Germinal center (tissue), 1 donor: ENCODE data around the gene ACOD1.
"Not testable (repeated sequence)": the region's sequence is repeated elsewhere in the genome, so short reads cannot be mapped to it uniquely, and the experiment has no call there.

Experiments used
- DNase-seq: peaks from one replicate; pipeline ENCODE4 v3.0.0; 2012; ENCODE audit warnings: mixed read lengths, low spot score

ACOD1 gene

DNA sequence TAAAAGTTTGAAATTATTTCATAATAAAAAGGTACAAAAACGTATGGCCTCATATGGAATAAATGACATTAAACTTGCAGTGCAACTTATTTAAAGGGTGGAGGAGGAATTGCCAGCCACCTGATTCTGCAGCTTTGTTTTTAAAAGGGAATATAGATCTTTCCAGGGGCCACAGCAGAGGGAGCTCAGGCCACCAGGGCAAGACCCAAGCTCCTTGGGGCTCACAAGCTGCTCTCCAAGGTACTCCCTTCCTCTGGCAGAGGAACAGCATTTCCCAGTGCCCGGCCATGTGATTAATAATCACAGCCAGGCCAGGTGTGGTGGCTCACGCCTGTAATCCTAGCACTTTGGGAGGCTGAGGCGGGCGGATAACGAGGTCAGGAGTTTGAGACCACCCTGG, 6.2 kb downstream of the ACOD1 start:
- no peak for DNase-seq

DNA sequence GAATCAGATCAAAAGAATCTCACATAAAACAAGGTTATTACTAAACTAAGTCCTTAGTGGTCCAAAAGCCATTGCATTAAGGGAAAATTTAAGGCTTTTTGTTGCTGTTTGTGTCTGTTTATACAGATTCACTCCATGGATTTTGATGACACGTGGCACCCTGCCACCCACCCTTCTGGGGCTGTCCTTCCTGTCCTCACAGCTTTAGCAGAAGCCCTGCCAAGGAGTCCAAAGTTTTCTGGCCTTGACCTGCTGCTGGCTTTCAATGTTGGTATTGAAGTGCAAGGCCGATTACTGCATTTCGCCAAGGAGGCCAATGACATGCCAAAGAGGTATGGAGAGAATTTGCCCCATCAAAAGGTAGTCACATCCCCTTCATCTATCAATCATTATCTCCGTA, 6.9 kb downstream of the ACOD1 start:
- no peak for DNase-seq

DNA sequence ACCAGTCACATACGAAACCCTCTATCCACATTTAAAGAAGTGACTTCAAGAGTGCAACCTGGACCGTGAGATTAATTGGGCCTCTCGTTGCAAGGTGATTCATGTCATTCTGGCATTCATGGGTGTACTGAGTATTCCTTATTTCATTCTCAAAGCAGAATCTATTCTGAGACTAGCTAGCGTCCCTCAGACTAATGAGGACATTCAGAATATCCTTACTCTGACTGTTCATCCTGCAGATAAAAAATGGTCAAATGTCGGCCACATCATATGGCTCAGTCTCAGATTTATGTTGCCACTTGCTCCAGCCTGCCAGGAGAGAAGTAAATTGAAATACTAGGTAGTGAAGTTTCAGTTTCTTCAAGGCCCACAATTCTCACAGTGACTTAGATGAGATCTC, 7.3 kb downstream of the ACOD1 start:
- DNase-seq, result no peak

DNA sequence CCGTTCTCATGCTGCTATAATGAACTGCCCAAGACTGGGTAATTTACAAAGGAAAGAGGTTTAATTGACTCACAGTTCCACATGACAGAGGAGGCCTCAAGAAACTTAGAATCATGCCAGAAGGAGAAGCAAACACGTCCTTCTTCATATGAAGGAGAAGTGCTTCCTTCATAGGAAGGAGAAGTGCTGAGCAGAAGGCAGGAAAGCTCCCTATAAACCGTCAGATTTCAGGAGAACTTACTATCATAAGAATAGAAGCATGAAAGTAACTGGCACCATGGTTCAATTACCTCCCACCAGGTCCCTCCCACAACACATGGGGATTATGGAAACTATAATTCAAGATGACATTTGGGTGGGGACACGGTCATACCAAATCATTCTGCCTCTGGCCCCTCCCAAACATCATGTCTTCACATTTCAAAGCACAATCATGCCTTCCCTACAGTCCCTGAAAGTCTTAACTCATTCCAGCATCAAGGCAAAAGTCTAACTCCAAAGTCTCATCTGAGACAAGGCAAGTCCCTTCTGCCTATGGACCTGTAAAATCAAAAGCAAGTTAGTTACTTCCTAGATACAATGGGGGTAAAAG, 10.6 kb downstream of the ACOD1 start:
- DNase-seq, result no peak

DNA sequence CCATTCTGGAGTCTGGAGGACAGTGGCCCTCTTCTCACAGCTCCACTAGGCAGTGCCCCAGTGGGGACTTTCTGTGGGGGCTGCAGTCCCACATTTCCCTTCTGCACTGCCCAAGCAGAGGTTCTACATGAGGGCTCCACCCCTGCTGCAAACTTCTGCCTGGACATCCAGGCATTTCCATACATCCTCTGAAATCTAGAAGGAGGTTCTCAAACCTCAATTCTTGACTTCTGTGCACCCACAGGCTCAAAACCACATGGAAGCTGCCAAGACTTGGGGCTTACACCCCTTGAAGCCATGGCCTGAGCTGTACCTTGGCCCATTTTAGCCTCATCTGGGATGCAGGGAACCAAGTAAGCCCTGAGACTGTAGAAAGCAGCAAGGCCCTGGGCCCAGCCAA, 11.4 kb downstream of the ACOD1 start:
- not testable (repeated sequence) for DNase-seq

DNA sequence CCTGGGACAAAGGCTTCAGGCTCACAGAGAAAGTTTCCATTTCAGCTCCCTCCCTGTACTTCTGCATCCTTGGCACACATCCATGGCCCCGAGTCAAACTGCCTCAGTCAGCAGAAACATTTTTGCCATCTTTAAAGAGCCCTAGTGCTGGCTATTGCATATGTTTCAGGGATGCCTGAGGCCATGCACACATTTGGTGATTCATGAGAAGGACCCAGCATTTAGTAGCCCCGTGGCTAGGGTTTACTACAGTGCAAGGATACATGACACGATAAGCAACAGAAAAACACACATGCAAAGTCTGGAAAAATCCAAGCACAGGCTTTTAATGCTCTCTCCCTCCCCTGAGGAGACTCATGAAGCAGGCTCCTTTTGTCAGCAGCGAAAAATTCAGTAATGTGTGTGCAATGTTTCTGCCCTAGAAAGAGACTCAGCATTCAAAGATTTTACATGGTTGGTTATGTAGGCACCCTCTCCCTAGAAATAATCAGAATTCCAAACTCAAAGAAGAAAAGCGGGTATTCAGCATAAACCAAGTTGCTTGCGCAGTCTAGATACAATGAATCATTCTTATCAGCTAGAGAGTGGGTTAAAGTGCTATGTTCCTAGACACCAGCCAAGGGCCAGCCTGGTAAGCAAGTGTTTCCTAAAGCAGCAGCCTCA, 17.6 kb downstream of the ACOD1 start:
- no peak for DNase-seq

DNA sequence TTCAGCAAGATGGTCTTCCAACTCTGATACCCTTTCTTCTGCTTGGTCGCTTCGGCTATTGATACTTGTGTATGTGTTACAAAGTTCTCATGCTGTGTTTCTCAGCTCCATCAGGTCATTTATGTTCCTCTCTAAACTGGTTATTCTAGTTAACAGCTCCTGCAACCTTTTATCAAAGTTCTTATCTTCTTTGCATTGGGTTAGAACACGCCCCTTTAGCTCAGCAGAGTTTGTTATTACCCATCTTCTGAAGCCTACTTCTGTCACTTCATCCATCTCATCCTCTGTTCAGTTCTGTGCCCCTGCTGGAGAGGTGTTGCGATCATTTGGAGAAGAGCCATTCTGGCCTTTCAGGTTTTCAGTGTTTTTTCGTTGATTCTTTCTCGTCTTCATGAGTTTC, 18.7 kb downstream of the ACOD1 start:
- DNase-seq, result no peak

DNA sequence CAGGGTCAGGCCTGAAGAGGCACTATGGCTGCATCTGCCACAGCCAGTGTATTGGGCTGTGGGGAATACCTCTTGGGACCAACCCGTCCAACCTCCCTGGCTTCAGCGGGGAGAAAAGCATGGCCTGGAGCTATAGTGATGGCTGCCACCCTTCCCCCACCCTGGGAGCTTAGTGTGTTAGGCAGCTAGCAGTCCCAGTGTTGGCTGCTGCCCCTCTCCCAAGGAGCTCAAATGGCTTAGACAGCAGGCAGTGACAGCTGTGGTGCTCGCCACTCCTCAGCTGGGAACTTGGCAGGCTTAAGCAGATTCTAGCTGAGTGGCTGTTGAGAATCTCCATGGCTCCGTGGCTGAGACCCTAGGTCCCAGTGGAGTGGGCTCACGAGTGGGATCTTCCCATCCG, 19.7 kb downstream of the ACOD1 start:
- DNase-seq, result no peak

DNA sequence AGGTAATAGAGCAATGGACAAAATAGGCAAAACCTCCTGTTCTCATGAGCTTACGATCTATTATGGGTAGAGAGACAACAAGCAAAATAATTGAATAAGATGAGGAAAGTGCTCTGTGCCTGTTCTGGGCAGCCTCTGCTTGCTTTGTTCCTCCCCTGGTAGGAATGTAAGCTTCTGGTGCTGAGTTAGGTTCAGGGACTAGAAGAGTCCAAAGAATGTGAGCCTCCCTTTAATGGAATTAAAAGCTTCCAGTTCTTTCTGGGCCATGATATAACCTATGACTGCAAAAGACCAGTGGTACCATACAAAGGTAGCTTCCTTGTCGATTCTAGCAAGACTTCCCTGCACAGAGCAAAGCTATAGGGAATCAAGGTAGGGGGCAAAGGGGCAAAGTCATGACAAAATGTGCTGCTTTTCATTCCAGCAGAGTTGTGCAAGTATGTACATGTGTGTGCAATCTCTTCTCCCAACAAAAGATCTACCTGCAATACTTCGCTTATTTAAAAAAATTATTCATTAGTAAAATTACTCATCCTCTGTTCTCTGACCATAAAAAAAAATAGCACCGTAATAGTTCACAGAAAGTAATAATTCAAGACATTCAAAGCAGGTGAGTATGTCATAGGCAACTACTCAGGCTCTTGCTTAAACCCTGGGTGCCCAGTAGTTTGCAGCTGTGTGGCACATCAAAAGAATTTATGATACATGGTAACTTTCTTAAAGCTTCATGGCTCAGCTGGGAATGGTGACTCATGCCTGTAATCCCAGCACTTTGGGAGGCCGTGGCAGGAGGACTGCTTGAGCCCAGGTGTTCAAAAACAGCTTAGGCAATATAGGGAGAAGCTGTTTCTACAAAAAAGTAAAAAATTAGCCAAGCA, 21.4 kb downstream of the ACOD1 start:
- DNase-seq, result no peak

DNA sequence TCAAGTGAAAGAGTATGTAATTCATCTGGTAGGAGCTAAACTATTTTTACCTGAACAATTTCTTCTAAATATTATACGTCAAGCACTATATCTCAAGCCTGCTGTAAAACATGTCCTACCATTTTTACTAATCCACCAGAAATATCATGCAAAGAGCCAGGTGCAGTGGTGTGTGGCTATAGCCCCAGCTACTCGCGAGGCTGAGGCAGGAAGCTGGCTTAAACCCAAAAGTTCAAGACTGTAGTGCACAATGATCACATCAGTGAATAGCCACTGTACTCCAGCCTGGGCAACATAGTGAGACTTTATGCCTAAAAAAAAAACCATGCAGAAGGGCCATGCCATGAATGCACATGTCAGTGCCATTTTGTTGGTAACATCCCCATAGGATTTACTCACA, 22.9 kb downstream of the ACOD1 start:
- no peak for DNase-seq

DNA sequence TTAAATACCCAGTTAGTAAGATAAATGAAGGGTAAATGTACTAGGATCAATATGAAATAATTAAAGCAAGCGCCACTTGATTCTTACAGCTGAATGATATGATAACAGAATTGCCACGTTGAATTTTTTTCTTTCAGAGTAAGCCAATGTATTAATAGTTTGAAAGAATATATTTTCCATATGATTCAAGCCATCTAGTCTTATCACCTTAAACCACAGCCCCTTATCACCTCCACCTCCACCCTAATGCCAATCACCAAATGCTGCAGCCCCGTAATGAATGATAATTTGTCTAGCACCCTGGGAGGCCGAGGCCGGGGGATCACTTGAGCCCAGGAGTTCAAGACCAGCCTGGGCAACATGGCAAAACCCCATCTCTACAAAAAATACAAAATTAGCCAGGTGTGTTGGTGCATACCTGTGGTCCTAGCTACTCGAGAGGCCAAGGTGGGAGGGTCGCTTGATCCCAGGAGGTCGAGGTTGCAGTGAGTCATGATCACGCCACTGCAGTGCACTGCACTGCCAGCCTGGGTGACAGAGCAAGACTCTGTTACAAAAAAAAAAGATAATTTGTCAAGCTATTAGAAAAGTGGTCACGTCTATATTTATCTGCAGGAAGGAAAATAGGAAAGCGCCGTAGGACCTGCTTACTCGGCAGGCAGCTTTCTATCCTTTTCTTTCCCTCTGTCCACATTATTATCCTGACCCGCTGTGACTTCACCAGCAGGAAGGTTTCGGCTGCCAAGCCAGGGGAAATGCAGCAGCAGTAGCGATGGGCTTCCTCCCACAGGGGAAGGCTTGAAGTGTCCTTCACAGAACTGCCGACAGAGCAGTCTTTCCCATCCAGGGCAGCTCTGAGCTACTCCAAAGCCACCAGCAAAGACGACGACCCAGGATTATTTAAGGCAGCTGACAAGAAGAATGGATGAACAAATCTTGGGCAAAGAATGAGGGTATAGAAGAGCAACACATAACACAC, 23.8 kb downstream of the ACOD1 start:
- no peak for DNase-seq

DNA sequence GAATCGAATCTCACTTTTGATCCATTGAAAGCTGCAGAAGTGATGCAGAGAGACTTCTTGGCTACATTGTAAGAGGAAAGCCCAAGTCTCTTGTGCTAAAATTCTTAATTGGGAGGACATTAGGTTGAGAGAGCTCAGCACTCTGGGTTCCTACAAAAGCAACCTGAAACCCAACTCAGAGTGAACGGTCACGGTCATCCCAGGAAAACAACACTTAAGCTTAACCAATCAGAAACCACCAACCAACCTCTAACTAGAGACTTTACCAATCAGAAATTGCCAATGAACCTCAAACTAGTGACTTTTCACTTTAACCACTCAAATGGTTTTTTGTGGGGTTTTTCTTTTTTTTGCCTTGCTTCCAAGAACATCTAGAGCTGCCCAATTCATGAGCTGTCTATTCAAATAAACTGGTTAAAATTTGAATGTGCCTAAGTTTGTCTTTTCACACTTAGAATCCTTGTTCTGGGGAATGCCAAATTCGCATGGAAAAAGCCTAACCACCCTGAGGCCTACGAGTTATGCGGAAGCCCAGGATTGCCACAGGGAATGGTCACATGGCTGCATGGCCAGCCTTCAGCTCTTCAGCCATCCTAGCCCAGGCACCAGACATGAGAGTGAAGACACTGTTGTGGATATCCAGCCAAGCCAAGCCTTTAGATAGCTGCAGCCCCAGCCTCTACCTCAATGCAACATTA, 25.8 kb downstream of the ACOD1 start:
- no peak for DNase-seq

DNA sequence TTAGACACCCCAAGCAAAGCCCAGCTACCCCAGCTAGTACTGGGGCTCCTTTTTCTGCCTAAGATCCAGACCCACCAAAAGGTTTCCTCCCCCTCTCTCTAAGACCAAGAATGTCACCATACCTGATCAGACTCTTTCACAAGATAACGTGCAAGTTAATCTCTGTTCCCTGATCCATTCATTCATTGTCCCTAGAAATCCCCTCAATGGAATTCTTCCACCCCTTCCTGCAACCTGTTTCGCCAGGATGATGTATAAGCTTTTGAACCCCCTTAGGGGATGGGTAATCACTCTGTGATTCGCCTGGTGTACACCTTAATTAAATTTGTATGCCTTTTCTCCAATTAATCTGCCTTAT, 26.3 kb downstream of the ACOD1 start:
- DNase-seq, result no peak

DNA sequence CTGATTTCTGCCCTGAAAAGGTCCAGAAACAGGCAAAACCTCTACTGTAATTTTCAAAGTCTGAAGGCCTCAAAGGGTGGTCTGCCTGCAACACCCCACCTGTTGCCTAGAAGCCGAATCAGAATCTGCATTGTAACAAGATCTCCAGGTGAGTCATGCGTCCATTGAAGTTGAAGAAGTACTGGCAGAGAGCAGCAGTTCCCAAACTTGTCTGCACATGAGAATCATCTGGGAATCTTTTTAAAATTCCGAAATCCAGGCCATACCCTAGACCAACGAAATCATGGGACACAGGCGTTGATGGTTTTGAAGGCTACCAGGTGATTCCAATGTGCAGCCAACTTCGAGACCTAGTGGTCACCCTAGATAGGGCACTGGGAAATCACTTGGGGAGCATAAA, 27.6 kb downstream of the ACOD1 start:
- DNase-seq, result no peak

DNA sequence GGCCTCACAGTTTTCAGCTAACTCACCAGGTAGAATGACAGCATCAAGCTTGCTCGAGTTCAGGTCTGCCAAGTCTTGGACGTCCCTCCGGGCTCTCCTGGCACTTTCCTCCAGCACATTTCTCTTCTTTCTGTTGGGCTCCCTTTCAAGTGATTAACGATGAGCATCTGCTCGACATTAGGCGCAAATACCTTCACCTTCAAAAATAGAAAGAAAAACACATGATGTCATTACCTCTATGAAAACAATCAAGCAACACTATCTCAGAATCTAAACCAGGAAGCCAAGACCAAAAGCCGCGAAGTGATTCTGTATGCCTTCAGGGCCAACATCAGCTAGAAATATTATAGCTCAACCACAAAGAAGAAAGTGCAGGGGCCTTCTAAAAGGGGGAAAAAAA, 28.2 kb downstream of the ACOD1 start:
- no peak for DNase-seq

DNA sequence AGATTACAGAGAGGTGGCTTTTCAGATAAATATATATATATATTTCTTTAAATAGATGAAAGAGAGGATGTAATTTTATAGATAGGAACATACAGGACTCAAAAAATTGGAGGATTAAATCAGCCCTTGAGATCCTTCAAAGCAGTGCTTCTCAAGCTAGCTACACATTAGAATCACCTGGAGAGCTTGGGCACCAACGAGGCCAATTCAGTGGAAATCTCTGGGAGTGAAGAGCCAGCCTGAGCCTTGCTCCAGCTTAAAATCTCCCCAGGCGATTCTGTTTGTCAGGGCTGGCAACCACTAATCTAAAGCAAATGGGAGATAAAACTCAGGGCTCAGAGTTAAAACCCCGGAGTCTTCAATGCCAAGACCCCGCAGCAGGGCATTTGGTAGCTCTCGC, 28.6 kb downstream of the ACOD1 start:
- DNase-seq, result no peak

DNA sequence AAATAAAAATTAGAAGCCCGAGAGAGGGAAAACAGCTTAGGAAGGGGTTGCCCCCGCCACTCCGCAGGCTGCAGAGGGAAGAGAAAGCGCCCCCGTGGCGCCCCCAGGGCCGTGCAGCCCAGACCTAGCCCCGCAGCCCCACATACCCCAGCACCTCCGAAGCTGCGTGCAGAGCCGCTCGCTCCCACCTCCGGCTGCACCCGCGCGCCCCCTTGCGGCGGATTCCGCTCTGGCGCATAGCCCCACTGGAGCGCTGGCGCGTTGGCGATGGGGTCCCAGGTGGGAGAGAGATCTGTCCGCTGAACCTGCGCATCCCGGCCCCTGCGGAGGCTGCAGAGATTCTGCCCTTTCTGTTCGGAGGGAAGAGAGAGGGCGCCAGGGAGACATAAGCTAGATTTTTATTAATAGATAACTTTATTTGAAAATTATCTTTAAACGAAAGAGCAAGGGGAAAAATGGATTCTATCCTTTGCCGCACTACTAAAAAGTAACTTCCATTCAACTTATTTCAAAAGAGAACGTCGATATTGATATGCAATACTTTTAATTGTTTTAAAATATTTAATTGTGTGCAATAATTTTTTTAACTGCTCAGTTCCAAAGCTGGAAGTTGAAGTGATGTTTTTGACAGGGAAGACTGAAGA, 31.9 kb downstream of the ACOD1 start:
- peak; percentile 91 for DNase-seq

DNA sequence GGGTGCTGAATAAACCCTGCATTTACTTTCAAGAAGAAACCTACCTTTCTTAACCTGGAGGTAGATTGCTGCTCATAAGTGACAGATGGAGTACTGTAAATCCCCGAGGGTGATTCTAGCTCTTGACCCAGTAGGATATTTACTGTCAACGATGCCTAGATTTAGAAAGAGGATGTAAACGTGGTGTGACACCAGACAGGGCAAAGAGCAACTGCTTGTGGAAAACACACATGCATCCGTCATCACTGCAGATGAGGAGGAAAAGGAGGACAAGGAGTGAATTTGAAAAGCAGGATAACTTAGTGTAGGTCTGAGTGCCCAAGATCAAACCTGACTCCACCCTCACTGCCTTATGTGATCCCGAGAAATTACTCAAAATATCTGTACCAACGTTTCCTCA, 33.8 kb downstream of the ACOD1 start:
- DNase-seq, result no peak

DNA sequence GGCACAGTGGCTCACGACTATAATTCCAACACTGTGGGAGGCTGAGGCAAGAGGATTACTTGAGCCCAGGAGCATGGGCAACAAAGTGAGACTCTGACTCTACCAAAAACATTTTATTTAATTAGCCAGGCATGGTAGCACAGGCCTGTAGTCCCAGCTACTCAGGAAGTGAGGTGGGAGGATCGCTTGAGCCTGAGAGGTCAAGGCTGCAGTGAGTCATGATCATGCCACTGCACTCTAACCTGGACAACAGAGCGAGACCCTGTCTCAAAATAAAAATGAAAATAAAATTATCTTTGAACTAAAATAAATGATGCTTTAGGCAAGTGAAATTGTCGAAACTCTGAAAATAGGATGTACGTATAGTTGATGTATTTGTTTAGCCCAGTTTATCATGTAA, 35.4 kb downstream of the ACOD1 start:
- DNase-seq, result no peak

DNA sequence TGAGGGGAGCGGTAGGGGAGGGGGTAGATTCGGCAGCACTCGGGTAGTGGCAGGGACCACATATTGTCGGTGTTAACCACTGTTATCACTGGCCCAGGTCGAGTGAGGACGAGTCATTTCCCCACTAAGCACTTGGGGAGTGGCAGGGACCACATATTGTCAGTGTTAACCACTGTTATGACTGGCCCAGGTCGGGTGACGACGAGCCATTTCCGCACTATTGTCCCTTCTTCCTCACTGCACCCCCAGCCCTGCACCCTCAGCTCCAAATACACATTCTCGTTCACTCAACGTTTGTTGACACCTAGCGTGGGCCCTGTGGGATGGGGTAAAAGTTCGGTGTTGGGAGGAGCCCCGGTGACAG, 43.1 kb downstream of the ACOD1 start:
- DNase-seq, result peak; percentile 48
